HG03103 (cell line): ENCODE data around the gene PLEKHO2.

Source experiments
- ATAC-seq: cut with Tn5 transposase; IDR thresholded peaks from one replicate; pipeline ENCODE4 v1.9.1; 2021; ENCODE audit warnings: low read depth; ENCODE audit not compliant: unreplicated experiment

Gene PLEKHO2

DNA sequence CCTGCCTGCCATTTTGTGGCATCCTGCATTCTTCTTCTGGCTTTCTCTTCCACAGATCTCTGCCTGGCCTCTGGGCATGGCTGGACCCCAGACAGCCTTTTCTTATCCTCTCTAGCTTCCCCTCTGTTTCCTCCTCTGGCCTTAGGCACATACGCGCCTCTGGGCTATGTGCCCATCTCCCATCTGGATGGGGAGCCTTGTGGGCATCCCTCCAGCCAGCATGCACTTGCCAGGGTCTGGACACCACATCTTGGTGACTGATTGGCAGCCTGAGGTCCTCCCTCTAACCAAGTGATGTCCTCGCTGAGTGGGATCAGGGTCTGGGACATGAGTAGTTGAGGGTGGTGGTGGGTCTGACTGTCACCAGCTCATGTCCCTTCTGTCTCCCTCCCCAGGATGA lies 12.8 kb downstream of the PLEKHO2 start:
- ATAC-seq, result no peak

DNA sequence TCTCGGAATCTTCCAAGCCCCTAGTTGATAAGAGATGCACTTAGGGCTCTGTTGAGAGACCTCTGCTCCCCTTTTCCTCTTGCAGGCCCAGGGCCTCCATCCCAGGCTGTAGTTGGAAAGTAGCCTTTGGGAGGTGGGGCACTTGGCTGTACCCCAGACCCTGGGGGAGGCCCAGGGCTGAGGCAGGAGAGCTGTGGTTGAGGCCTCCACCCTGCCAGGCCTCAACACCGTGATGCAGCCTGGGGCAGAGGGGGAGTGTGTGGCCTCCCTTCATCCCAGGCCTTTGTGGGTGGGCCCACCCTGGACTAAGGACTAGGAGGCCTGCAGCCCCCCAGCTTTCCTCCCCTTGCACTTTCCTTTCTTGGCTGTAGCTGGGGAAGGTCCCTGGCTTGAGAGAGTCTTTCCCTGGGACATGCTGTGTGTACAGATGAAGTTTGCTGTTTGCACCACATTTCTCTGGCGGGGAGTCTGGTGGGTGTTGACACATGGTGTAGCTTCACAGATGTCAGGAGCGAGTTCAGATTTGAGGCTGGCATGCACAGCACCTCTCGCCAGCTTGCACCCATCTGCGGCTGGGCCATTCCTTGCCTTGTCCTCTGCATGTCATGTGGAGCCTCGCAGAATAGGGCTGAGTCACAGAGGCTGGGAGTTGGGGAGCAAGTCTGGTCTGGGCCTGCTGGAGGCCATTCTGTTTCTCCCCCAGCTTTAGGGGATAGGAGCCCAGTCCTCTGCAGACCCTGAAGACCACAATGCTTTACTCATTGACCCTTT lies 13.7 kb downstream of the PLEKHO2 start:
- ATAC-seq, result no peak

DNA sequence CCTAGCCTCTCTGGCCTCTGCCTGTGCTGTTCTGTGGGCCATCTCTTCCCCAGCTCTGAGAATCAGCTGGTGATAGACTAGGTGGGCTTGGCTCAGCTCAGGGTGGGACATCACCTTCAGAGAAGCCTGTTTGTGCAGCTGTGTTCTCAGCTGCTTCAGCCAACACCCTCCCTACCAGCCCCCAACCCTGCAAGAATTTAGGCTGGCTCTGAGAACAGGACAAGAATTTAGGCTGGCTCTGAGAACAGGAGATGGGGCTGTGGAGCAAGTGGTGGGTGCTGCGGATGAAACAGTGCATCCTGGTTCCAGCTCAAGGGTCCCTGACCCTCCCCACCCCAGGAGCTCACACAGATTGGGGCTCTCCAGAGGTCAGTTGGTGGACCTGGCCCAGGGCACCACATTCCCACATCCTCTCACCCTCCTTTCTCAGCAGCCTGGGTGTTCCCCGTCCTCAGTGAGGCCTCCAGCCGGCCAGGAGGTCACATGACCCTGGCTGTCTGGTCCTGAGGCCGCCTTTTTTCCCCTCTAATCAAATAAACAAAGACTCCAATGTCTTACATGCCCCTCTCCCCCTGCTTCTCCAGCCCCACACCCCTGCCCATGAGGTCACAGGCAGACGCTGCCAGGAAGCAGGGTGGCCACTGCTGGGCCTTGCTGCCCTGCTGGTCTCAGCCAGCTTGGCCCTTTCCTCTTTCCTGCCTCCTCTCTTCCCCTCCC lies 14.9 kb downstream of the PLEKHO2 start:
- no peak for ATAC-seq

DNA sequence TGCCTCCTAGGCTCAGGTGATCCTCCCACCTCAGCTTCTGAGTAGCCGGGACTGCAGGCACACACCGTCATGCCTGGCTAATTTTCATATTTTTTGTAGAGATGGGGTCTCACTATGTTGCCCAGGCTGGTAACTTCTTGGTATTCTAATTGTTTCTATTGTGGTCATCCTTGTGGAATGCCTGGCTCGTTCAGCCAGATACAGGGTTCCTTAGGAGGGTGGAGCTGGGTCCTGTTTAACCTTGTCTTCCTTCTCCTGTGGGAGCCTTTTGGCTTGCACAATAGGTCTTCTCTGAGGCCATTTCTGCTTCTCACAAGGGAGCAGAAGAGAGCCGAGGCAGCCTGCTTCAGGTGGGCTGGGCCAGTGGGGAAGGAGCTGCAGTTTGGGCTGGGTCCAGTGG lies 15.7 kb downstream of the PLEKHO2 start:
- ATAC-seq, result no peak

DNA sequence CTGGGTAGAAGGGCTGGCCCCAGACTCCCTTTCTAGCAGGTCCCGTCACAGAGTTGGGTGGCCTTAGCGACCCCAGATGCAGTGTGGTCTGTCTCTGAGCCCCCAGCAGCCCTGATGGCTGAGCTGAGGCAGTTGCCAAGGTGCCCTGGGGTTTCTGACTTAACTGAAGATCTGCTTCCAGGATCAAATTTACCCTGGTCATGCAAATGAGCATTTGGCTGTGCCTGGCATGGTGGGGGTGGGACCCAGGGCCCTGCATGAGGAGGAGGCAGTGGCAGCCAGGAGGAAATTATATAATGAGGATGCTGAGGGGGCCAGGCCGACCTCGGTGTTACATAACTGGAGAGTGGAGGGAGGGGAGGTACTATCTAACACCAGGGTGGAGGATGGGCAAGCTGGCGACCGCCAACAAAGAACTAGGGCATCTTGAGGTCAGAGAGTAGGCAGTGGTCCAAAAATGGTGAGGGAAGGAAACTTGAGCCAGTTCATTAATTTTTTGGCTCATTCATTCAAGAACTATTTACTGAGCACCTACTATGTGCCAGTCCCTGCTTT lies 16.4 kb downstream of the PLEKHO2 start:
- ATAC-seq, result no peak

DNA sequence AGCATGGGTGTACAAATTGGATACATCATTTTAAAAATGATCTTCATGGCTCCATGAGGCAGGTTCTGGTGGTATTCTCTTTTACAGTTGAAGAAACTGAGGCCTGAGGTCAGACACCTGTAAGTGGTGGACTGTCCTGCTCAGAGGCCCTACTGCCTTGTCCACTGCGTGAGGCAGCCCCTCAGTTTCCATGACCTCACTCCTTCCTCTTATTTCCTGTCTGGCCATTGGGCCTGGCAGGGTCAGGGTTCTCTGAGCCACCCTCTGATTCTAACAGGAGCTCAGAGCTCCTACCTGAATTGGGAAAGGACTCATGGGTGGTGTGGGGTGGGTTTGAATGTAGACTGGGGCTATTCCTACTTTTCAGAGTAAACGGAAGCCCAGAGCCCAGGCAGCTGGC lies 17.5 kb downstream of the PLEKHO2 start:
- no peak for ATAC-seq

DNA sequence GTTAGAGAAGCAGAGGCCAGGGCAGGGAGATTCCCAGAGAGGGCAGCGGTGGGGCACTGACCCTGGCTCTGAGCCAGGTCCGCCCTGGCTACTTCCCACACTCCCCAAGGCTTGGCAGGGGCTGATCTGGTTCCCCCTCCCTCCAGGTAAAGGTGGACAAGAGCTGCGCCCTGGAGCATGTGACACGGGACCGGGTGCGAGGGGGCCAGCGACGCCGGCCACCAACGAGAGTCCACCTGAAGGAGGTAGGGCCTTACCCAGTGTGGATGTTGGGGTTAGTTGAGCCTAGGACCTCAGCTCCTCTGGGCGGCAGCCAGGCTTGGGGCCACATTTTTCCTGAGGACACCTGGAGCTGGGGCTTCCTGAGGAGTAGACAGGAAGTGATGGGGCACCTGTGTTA lies 19.6 kb downstream of the PLEKHO2 start:
- no peak for ATAC-seq

DNA sequence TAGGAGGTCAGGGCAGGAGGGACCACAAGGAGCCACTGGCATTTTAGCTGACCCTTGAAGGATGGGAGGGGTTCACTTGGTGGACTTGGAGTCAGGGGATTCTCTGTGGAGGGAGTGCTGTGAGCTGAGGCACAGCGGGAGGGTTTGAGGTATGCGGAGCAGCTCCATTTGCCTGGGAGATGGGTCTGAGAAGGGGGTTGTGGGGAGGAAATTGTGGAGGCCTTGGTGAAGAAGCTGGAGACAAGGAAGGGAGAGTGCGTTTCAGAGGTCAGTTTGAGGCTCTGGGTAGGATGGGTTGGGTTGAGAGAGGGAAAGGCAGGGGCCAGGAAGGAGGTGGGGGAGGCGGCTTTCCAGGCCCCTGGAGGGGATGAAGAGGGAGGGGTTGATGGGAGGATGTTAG lies 20.2 kb downstream of the PLEKHO2 start:
- no peak for ATAC-seq

DNA sequence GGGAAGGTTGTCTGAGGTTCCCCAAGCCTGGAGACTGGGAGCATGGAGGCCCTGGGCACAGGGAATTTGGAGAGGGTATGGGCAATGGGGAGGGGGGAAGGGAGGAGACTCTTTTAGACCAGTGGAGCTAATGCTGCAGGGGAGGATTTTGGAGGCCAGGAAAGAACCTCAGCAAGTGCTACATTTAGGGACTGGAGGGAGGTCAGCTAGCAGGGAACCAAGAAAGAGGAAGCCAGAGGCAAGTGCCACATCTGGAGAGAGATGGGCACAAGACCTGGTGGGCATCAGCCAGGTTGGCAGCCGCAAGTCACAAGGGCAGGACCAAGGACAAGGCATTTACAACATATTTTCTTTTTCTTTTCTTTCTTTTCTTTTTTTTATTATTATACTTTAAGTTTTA lies 20.7 kb downstream of the PLEKHO2 start:
- ATAC-seq, result no peak

DNA sequence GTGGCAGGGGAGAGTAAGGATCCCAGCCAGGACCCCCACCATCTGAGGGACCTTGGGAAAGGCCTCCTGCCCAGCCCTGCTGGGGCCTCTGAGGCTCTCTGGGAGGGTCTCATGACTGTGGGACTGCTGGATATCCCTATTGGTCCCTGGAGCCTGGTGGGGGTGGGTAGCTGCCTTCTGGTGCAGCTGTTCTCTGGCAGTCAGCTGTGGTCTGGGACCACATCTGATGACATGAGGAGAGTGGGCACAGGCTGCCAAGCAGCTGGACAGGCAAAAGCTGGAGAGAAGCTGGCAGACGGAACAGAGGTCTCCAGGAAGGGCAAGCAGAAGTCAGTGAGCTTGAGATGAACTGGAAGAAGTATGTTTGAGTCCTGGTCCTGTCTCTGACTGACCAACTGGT lies 22.4 kb downstream of the PLEKHO2 start:
- ATAC-seq, result no peak

DNA sequence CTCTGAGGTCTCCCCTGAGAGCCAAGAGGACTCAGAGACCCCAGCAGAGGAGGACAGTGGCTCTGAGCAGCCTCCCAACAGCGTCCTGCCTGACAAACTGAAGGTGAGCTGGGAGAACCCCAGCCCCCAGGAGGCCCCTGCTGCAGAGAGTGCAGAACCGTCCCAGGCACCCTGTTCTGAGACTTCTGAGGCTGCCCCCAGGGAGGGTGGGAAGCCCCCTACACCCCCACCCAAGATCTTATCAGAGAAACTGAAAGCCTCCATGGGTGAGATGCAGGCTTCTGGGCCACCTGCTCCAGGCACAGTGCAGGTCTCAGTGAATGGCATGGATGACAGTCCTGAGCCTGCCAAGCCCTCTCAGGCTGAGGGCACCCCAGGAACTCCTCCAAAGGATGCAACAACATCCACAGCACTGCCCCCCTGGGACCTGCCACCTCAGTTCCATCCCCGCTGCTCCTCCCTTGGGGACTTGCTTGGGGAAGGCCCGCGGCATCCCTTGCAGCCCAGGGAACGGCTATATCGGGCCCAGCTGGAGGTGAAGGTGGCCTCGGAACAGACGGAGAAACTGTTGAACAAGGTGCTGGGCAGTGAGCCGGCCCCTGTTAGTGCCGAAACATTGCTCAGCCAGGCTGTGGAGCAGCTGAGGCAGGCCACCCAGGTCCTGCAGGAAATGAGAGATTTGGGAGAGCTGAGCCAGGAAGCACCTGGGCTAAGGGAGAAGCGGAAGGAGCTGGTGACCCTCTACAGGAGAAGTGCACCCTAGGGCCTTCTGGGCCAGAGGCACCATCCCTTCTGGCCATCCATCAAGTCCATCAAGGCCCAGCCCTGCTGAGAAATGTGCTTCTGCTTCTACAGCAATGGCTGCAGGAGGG lies 23.6 kb downstream of the PLEKHO2 start:
- no peak for ATAC-seq

DNA sequence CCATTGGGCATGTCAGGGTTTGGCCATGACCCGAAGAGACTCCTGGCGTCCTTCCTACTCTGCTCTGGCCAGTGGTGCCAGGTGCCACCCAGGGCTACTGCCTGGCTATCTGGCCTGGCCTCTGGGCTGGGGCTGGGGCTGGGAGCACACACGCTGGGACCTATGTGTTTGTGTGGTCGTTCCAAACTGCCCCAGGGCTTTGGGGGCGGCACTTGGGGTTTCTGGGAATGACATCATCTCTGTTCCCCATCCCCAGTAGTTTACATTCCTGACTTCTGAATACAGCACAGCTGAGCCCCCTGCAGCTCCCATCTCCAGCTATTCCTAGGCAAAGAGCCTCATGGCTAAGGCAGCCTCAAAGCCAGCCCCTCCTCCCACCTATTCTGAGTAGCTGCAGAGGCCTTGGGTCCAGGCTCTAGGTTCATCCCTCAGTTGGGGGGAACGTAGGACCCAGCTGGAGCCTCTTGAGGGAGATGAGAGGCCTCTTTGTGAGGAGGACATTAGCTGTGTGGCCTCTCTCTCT lies 24.3 kb downstream of the PLEKHO2 start:
- no peak for ATAC-seq

DNA sequence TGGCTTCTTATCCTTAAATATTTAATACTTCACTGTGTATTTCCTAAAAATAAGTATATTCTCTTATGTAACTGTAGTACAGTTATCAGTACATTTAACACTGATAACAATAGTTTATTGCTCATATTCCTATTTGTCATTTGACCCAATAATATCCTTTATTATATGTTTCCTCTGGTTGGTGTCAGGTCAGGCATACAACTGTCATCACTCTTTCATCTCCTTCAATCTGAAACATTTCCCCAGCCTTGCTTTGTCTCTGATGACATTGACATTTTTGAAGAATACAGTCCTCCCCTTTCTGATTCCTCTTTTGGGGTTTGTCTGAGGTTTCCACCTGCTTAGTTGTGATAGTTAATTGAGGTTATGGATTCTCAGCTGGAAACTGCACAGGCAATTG lies 27.8 kb downstream of the PLEKHO2 start:
- no peak for ATAC-seq

DNA sequence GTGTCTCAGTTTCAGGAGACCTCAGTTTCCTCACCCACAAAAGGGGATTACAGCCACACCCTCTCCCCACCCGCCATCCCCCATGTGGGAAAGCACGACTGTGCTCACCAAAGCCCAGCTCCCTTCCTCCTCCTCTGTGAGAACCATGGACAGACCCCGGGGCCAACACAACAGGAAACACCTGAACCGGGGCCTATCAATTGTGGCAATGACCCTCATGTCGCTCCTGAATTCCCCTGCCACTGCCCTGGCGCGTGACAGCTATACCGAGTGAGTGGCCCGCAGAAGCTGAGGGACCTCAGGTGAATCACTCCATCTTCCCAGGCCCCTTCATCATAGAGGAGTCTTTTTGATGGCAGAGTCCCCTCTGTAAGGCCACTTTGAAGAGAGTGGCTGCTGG lies 28.6 kb downstream of the PLEKHO2 start:
- no peak for ATAC-seq

DNA sequence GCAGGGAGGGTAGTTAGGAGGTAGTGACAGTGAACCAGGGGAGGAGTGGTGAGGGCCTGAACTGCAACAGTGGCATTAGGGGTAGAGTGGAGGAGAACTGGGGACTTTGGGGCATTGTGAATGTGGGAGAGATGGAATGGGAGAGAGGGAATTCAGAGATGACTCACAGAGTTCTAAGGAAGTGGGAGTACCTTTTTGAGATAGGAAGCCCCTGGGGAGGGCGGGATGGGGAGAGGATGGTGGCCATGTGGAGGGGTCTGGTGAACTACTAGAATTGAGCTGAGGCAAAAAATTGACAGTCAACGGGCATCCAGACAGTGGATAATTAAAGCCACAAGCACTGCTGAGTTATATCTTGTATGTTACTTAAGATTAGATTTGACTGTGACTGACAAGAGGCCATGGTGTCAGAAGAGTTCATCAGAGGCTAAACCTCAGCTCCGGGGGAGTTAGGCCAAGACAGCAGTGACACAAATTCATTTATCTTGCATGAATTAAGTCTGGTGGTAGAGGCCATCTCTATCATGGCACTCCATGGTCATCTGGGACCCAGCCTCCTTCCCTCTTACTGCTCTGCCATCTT lies 34.0 kb downstream of the PLEKHO2 start:
- ATAC-seq, result no peak

DNA sequence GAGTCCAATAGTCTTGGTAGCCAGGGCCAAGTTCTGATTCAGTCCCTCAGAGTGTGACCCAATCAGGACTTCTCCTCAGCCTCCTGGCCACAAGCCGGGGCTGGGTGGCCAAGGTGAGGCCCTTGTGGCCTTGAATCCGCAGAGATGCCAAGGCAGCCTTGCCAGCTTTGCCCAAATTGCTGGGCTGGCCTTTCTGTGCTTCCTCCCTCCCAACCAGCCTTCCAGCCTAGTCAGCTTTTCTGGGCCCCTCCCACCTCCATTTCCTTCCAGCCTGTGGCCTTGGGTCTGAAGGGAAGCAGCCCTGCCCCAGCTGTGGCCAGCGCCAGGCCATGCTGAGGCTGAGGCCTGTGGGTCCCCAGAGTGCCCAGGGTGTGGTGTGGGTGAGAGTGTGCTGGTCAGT lies 35.7 kb downstream of the PLEKHO2 start:
- no peak for ATAC-seq

DNA sequence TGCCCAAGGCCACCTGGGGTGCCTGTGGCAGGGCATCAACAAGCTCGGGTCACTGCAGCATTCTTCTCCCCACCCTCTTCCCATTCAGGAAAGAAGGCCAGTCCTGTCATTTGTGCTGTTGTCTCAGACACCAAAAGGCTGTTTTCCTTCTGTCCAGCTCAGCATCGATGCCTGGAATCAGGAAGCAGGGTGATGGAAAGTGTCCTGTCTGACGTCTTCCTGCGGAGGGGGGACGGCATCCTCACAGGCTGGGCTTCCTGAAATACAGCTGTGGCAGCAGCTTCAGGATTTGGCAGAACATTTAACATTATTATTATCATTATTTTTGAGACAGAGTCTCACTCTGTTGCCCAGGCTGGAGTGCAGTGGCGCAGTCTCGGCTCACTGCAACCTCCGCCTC lies 37.0 kb downstream of the PLEKHO2 start:
- no peak for ATAC-seq

DNA sequence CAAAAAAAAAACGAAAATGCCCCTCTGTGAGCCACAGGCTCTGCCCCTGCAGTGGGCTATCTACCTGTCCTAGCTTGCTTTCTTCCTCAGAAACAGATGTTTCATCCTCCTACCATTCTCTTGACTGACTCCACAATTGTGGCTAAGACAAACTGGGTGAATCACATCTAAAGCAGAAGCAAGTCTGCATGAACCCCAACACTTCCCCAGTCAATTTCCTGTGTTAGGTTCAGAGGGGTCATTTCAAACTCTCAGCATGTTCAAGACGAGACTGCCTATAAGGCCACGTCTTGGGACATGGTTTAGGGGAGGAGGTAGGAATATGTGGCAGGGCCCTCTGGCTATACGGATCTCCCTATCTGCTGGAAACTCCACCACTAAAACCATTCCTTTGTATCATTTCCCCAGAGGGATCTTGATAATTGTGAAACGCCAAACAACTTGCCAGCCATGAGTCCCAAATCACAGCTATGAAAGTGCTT lies 41.4 kb downstream of the PLEKHO2 start:
- ATAC-seq, result peak; percentile 44

DNA sequence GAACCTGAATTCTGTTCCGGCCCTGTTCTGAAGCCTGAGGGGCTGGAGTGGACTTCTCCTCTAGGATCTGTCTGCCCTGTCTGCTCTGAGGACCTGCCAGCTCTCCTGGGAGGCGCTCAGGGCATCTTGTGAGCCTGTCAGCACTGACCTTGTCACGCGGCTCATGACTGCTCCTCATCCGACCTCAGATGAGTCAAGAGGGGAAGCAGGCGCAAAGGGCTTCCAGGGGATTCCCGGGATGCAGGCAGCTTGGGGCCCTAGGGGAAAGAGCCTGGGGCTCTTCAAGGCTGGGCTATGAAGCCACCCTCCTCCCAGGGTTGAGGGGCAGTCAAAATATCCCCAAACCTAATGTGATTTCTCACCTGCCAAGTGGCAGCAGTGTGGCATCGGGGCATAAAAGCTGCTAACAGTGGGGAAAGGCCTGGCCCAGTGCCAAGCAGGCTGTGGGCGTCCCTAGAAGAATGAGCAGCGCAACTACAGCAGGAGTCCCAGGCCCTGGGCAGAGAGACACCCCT lies 42.3 kb downstream of the PLEKHO2 start:
- no peak for ATAC-seq

DNA sequence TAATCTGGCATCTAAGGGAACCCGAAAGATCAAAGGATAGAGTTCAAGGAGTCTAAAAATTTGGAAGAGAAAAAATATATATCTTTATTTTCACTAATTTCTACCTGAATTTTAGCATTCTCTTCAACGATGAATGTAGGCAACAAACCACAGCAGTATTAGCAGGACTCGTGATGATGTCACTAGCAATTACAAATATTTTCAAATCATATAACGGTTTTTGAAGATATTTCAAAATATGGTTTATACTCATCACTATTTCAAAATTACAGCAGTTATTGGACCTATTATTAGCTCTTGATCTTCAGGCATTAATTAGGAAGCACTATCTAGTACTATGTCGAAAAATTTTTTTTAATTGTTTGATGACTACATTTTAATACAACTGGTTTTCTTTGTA lies 43.0 kb downstream of the PLEKHO2 start:
- ATAC-seq, result no peak
